HG02938 (cell line): Measurements from ENCODE around the gene GAS7.
"Not testable (repeated sequence)": the region's sequence is repeated elsewhere in the genome, so short reads cannot be mapped to it uniquely, and the experiment has no call there.

Source experiments
- ATAC-seq: cut with Tn5 transposase; IDR thresholded peaks from one replicate; pipeline ENCODE4 v1.9.1; 2021; ENCODE audit warnings: mild to moderate bottlenecking, moderate library complexity; ENCODE audit not compliant: unreplicated experiment

Gene GAS7

DNA sequence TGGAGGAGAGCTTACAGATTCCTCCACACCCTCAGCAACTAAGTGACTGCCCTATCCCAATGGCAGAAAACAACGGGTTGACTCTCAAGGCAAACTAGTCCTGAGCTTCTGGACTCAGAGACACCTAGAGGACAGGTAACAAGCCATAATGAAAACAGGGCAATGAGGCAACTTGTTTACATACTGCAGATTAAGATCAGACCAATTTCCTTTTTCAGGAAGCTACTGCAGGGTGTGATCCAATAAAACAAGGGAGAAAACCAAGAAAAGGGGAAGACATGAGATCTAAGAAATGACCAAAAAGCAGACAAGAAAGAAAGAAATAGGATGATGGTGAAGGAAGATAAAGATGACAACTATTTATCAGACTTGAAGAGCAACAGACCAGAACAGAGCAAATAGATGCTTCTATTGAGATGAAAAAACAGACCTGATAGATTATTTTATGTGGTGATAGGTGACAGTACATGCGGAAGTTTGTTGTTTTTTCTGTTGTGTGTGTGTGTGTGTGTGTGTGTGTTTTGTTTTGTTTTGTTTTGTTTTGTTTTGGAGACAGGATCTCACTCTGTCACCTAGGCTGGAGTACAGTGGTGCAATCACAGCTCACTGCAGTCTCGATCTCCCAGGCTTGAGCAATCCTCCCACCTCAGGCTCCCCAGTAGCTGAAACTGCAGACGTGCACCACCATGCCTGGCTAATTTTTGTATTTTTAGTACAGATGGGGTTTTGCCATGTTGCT, 120.7 kb downstream of the GAS7 start:
- ATAC-seq, result no peak

DNA sequence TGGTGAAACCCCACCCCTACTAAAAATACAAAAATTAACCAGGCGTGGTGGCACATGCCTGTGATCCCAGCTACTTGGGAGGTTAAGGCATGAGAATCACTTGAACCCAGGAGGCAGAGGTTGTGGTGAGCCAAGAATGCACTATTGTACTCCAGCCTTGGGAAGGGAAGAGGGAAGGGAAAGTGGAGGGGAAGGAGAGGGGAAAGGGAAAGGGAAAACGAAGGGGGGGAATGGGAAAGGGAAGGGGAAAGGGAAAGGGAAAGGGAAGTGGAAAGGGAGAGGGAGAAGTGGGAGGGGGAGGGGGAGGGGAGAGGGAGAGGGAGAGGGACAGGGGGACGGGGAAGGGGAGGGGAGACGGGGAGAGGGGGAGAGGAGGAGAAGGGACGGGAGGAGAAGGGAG, 122.5 kb downstream of the GAS7 start:
- no peak for ATAC-seq

DNA sequence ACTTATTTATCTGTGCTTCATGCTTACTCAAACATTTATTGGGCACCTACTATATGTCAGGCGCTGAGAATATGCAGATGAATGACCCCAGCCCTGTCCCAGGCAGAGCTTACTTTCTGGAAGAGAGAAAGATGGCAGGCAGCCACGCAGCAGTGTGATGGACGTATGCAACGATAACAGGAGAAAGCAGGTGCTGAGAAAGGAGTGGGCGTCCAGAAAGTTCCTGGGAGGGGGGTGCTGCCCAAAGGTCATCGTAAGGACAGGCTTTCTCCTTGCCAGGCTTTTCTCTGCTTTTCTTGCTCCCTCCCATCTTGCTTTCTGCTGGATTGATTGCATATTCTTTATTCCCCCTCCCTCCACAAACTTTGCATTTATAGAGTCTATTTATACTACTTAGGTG, 124.5 kb downstream of the GAS7 start:
- ATAC-seq, result no peak

- no peak for ATAC-seq
These were observed 125.6 kb downstream of the GAS7 start for GRCh38 chr17:10072556-10073425.

DNA sequence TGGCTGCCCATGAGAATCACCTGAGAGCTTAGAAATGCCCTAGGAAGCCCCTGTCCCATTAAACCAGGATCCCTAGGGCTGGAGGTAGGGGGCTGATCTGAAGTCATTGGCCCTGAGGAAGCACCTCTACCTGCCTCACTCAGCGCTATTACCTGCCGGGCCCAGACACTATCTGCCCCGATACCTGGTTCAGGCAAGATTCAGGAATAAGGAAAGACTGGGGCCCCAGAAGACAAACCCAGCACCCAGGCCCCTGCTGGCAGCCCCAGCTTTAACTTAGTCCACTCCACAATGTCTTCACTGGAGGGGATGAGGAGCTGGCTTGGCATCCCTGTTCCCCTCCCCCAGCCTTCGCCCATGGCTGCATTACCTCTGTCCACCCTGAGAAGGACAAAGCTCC, 126.3 kb downstream of the GAS7 start:
- ATAC-seq, result no peak

GRCh38 chr17:10071141-10071540, 127.3 kb downstream of the GAS7 start:
- no peak for ATAC-seq

- no peak for ATAC-seq
These were observed 127.7 kb downstream of the GAS7 start for GRCh38 chr17:10070690-10071089.

DNA sequence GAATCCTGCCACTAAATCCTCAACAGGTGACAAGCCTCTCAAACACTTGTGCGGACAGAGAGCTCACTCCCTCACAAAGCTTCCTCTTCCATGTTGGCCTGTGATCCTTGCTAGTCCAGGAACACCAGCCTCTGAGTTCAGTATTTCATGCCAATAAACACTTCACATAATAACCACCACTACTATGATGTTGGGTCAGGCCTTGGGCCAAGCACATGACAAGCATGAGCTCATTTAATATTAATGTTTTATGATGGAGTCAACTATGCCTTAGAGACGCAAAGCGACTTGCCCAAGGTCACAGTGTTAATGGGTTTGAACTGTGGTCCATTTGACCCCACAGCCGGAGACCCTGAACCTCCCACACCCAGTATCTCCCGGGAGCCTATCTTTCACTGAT, 129.1 kb downstream of the GAS7 start:
- no peak for ATAC-seq

DNA sequence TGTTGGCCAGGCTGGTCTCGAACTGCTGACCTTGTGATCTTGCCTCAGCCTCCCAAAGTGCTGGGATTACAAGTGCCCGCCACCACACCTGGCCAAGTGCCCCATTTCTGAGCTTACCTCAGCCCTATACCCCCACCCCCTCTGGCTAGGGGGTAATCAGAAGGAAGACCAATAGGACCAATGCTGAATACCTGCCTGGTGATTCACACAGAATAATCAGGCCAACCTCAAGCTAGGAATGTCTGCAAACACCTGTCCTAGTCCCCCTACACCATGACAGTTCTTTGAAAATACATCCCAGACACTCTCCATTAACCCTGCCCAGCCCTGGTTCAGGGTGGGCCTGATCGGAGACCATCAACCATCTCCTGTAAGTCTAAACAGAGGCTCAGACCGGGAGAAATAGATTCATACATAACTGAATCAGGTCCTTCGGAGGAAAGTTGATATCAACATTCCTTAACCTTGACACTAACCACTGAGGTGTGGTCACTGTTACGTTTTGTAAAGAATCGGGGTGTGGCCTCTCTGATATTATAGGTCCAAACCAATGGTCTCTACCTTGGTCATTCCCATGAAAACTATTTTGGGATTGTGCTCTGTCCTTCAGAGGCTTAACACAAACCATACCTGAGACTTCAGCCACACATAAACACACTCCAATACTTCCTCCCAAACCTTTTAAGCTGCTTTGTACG, 130.8 kb downstream of the GAS7 start:
- no peak for ATAC-seq

DNA sequence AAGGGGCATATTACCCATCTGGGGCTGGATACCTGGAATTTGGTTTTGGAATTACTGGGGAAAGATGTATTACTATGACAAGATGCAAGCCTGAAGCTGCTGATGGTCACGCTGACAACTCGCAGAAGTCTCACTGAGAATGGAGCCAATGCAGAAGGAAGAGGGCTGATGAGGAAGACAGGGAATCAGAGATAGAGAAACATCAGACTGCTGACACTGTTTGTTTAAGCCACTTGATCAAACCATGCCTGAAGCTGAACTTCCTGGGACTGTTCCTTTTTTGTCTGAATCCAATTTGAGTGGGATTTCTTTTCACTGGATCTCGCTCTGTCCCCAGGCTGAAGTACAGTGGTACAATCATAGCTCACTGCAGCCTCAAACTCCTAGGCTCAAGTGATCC, 133.9 kb downstream of the GAS7 start:
- ATAC-seq, result no peak

DNA sequence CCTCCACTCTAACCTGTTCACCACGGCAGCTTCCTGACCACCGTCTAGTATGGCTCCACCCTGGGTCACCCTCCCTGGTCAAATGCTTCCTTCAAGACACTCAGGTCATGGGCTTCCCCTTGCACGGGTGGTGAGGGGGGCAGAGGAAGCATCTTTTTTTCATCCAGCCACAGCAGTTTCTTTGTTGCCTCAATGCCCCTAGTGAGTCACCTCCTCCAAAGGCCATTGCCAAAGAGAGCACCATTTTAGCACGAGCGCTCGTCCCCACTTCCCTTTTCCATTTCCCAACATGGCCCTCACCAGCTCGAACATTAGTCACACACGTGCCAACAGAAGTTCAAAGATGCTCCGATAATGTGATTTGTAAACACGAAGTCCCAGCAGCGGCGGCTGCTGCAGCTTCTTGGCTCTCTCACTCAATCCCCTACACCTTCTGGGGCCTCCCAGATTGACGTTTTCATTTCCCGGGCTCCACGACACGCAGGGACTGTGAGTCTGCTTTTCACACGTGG, 134.6 kb downstream of the GAS7 start:
- ATAC-seq, result no peak

GRCh38 chr17:10062691-10063385, 135.6 kb downstream of the GAS7 start:
- ATAC-seq, result no peak

DNA sequence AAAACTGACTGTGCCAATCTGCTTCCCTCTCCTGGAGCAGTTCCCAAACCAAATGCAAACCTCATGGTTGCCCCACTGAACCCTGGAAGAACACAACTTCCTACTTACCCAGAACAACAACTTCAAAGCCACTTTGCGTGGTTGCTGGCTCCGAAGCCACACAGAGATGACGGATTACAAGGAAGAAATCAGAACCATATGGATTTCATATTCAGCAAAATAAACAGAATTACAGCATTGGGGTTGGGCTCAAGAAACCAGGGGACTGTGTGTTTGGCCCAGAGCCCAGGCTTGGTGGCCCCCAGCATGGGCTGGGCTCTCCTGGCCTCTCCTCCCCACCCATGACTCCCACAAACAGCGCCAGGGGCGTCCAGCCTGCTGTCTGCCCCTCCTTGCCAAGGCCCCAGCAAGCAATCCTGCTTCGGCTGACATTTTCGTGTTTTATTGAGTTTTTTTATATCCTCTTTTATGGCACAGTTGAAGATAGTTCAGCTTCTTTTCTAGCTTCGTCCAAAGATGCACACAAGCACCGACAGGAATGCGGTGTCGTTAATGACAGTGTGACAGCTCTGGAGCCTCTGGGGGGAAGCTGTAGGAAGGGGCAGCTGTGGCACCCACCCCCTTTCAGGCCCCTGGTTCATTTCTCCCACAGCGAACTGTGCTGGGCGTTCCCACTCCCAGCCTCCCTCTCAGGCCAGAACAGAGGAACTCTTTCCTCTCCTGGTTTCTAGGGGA, 137.1 kb downstream of the GAS7 start:
- no peak for ATAC-seq

- no peak for ATAC-seq
These were observed 137.9 kb downstream of the GAS7 start for GRCh38 chr17:10060526-10060925.

DNA sequence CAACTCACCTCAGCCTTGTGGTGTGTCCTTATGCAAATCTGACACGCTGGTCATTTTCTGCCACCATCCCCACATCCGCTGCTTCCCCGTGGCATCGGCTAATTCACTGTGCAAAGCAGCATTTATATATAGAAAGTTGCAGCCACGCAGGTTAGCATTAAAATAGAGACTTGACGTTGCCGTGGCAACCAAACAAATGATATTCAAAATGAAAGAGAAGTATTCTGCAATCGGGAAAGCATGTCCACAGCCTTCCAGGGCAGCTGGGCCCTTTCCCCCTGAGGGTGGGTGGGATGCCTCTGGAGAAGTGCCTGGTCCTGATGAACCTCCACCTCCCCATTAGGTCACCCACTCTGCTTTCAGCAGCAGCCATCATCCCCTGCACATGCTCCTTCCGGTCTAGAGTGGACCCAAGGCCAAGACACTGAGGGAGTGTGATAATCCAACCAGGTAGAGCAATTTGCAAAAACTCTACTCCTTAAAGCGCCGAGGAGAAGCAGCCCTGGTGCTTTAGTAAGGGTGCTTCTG, 138.7 kb downstream of the GAS7 start:
- peak; percentile 83 for ATAC-seq

DNA sequence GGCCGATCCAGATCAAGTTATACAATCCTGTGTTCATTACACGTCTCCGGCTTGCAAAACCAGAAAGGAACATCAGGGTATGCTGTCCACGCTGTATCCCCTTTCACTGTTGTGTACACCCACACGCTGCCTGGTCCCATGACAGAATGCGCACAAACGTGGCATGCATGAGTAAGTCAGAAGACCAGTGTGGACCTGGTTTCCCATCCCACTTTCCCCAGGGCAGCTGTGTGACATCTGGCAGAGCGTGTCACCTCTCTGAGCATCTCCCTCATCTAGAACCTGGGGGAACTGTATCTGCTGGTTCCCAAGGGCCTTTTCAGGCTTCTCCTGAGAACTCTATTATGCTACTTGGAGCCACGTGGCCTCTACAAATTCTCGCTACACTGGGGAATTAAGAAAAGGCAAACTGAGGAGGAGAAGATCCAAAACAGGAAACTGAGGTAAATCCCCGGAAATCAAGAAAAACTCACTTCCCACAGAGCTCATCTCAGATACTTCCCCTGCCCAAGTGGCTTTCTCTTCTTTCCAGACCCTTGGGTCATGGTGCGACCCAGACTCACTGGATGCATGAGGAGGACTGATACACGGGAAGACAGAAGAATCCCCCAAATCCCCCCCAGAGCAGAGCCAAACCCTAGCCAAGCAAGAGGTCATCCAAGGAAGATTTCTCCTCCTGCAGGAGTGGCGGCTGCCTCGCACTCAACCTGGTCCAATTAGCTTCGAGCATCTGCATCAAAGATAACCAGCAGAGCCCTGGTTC, 139.3 kb downstream of the GAS7 start:
- ATAC-seq, result no peak

DNA sequence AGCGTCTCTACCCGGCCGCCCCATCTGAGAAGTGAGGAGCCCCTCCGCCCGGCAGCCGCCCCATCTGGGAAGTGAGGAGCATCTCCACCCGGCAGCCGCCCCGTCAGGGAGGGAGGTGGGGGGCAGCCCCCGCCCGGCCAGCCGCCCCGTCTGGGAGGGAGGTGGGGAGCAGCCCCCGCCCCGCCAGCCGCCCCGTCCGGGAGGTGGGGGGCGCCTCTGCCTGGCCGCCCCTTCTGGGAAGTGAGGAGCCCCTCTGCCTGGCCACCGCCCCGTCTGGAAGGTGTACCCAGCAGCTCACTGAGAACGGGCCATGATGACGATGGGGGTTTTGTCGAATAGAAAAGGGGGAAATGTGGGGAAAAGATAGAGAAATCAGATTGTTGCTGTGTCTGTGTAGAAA, 140.9 kb downstream of the GAS7 start:
- not testable (repeated sequence) for ATAC-seq

DNA sequence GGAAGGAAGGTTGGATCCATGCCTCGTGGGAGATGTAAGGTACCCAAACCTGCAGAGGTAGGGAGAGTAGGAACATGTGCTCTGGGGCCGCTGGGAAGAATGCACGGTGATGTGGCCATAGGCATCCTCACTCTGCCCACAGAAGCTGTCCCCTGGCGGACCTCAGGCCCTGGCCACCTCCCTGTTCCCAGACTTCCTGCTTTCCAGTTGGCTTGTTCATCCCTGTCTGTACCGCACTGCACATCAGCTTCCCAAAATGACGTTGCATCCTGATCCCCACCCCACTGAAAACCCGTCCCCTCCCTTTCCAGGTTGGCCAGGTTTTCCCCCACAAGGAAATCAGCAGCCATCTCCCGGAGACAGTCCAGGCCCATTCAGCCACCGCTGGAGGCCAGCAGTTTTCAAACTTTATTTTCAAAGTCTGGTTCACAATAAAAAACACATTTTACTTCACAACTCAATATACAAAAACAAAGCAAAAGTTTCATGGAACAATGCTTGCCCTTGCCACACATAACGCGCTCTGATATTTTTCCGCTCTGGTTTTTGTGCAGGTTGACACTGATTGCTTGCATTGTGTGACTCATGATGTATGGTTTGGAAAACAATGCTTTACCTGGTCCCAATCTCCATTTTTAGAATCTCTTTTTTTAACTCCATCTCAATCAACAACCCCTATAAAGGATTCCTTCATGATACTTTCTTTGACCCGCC, 143.0 kb downstream of the GAS7 start:
- no peak for ATAC-seq
